Smooth muscle cell (in vitro differentiated cells): Measurements from ENCODE around the gene GPAT3. TPM values are rescaled to one million over a fixed set of nuclear protein-coding genes. Genes with fewer than 3 reads are reported as not detected.
"Not testable (repeated sequence)": the region's sequence is repeated elsewhere in the genome, so short reads cannot be mapped to it uniquely, and the experiment has no call there.

Experiments
- DNase-seq: peaks from one replicate; lab custom pipeline; 2025; ENCODE audit not compliant: unreplicated experiment; lab: John Stamatoyannopoulos, UW
- H2AFZ ChIP-seq: fragments of 200-600 bp; sonication (generic); 2 replicates; pipeline ENCODE4 v1.6.0; 2016; ENCODE audit warnings: antibody characterized with exemption, low read depth, mild to moderate bottlenecking
- H3F3A ChIP-seq: fragments of 200-600 bp; sonication (generic); 2 replicates; pipeline ENCODE4 v1.6.0; 2017; ENCODE audit warnings: antibody characterized with exemption, low read depth
- H3K27ac ChIP-seq: fragments of 200-600 bp; sonication (generic); 2 replicates; pipeline ENCODE4 v1.5.1; 2016; ENCODE audit warnings: low read depth, mild to moderate bottlenecking
- H3K27me3 ChIP-seq: fragments of 200-600 bp; sonication (generic); 2 replicates; pipeline ENCODE4 v1.6.1; 2016; ENCODE audit warnings: low read depth, mild to moderate bottlenecking
- H3K36me3 ChIP-seq: fragments of 200-600 bp; sonication (generic); 2 replicates; pipeline ENCODE4 v1.5.1; 2016; ENCODE audit warnings: low read depth
- H3K4me1 ChIP-seq: fragments of 200-600 bp; sonication (generic); 2 replicates; pipeline ENCODE4 v1.5.1; 2016; ENCODE audit warnings: low read depth
- H3K4me2 ChIP-seq: fragments of 200-600 bp; sonication (generic); 2 replicates; pipeline ENCODE4 v1.6.0; 2016; ENCODE audit warnings: mild to moderate bottlenecking
- H3K4me3 ChIP-seq: fragments of 200-600 bp; sonication (generic); 2 replicates; pipeline ENCODE4 v1.5.1; 2016; ENCODE audit warnings: mild to moderate bottlenecking
- H3K79me2 ChIP-seq: fragments of 200-600 bp; sonication (generic); 2 replicates; pipeline ENCODE4 v1.6.0; 2016; ENCODE audit warnings: low read depth, mild to moderate bottlenecking
- H3K9ac ChIP-seq: fragments of 200-600 bp; sonication (generic); 2 replicates; pipeline ENCODE4 v1.6.0; 2016; ENCODE audit warnings: low read depth
- H3K9me3 ChIP-seq: fragments of 200-600 bp; sonication (generic); replicated peaks from 2 replicates; pipeline ENCODE4 v1.5.1; 2016; ENCODE audit warnings: low read depth
- H4K20me1 ChIP-seq: fragments of 200-600 bp; sonication (generic); 2 replicates; pipeline ENCODE4 v1.6.0; 2016; ENCODE audit warnings: low read depth
- CTCF ChIP-seq: fragments of 200-600 bp; sonication (generic); IDR thresholded peaks from 2 replicates; pipeline ENCODE4 v1.5.1; 2017; ENCODE audit warnings: borderline replicate concordance, mild to moderate bottlenecking, antibody characterized with exemption; ENCODE audit not compliant: insufficient read depth, poor library complexity, severe bottlenecking
- WGBS: methylation state at CpG from one replicate; pipeline ENCODE4 v1.1.7; 2016; ENCODE audit warnings: low lambda C conversion rate; 5-methylcytosine and 5-hydroxymethylcytosine counted together
- polyA plus RNA-seq: library from polyadenylated mRNA; unstranded; fragments of >200 nt; fragmentation: Nextera tagmentation; extraction: Ambion mirVana; gene quantifications from 2 replicates; pipeline ENCODE4 v1.2.1, GENCODE V29; 2016
- total RNA-seq: library from RNA; depleted of rRNA; stranded (reverse); fragments of >200 nt; gene quantifications from 2 replicates; pipeline ENCODE4 v1.2.3, GENCODE V29; 2014

The GPAT3 gene
- total and polyA plus RNA-seq, 2 experiments from 2014 or later, result 0.27 to 0.67 TPM

- Histone ChIP-seq H3K36me3 (no peaks in the 10 kb centered on the region), H3K27me3 (no peaks in the 10 kb centered on the region), H3F3A (no peaks in the 10 kb centered on the region), H2AFZ (no peak overlapping the region), H3K79me2 (no peaks in the 10 kb centered on the region), H3K4me2 (no peak overlapping the region), H3K4me1 (no peaks in the 10 kb centered on the region), H4K20me1 (no peaks in the 10 kb centered on the region), H3K9ac (no peak overlapping the region), H3K27ac (peak overlapping the region; percentile 24), H3K9me3 (no peaks in the 10 kb centered on the region), H3K4me3 (no peak overlapping the region)
- WGBS, result 41% methylated on average over 4 of the region's 4 CpGs
- no peak for TF ChIP-seq CTCF
- DNase-seq, result no peak
Measured at GRCh38 chr4:83618431-83618830, 82.5 kb downstream of the GPAT3 start.

- Histone ChIP-seq H3F3A (no peaks in the 10 kb centered on the region), H3K9ac (no peak overlapping the region), H3K4me3 (no peak overlapping the region), H3K9me3 (no peaks in the 10 kb centered on the region), H4K20me1 (no peaks in the 10 kb centered on the region), H3K79me2 (no peaks in the 10 kb centered on the region), H3K36me3 (no peaks in the 10 kb centered on the region), H3K27ac (peak overlapping the region; percentile 24), H3K27me3 (no peaks in the 10 kb centered on the region), H3K4me1 (no peaks in the 10 kb centered on the region), H2AFZ (no peak overlapping the region), H3K4me2 (no peak overlapping the region)
- TF ChIP-seq CTCF, result no peak
- WGBS, result 77% methylated on average over 4 of the region's 4 CpGs
- DNase-seq, result no peak
Measured at GRCh38 chr4:83618991-83619645, 83.2 kb downstream of the GPAT3 start.

DNA sequence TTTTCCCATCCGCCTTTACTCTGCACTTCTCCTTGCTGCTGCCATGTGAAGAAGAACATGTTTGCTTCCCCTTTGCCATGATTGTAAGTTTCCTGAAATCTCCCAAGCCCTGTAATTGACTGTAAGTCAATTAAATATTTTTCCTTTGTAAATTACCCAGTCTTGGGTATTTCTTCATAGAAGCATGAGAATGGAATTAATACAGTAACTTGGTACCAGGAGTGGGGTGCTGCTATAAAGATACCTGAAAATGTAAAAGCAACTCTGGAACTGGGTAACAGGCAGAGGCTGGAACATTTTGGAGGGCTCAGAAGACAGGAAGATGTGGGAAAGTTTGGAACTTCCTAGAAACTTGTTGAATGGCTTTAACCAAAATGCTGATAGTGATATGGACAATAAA lies 86.2 kb downstream of the GPAT3 start:
- 95% methylated on average over 1 of the region's 1 CpG for WGBS
- not testable (repeated sequence) for H3K27ac ChIP-seq, H3K4me3 ChIP-seq, H4K20me1 ChIP-seq, H2AFZ ChIP-seq, H3K4me2 ChIP-seq, DNase-seq, H3K27me3 ChIP-seq, H3K4me1 ChIP-seq, H3K9me3 ChIP-seq, H3K9ac ChIP-seq, H3F3A ChIP-seq, H3K79me2 ChIP-seq, H3K36me3 ChIP-seq

DNA sequence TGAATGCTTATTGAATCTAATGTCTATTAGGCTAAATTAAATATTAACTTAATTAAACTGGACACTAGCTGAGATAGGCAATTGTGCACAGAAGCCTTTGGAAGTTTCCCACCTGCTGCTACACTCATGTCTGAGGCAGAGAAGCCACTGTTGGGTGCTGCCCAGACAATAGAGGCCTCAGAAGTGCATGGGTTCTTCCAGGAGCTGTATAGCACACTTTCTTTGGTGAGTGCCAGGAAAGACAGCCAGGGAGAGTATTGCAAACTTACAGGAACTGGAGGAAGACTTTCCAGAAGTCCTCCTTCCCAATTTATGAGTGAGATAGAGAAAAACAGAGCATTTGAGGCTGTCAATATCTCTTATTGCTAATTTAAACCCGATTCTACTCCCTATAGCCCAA lies 89.9 kb downstream of the GPAT3 start:
- Histone ChIP-seq H2AFZ (no peak overlapping the region), H3K4me3 (no peak overlapping the region), H3K27ac (no peak overlapping the region), H3F3A (no peaks in the 10 kb centered on the region), H4K20me1 (no peaks in the 10 kb centered on the region), H3K9ac (no peak overlapping the region), H3K79me2 (no peaks in the 10 kb centered on the region), H3K4me1 (no peaks in the 10 kb centered on the region), H3K27me3 (no peaks in the 10 kb centered on the region), H3K4me2 (no peak overlapping the region), H3K36me3 (no peaks in the 10 kb centered on the region), H3K9me3 (no peaks in the 10 kb centered on the region)
- WGBS, result 100% methylated on average over 1 of the region's 1 CpG
- no peak for TF ChIP-seq CTCF
- DNase-seq, result no peak
